Body of pancreas (tissue), 4 donors: ENCODE measurements around the gene TMEM184B. TPM values are rescaled to one million over a fixed set of nuclear protein-coding genes. Genes with fewer than 3 reads are reported as not detected.

Source experiments
- ATAC-seq: fragments of 150-250 bp; one replicate; pipeline ENCODE4 v1.9.1; 2016
- DNase-seq, 4 donors: peaks; one replicate each; pipeline ENCODE4 v3.0.0-alpha.2; 2019
- H3K27ac ChIP-seq, 4 donors: fragments of 200-600 bp; sonication (generic); 1 replicate in 3 of 4; 2 replicates in 1 of 4; pipeline versions ENCODE4 v1.5.1 to v1.6.1; 2016 to 2019; ENCODE audit warnings: mild to moderate bottlenecking in 1 of 4, mixed read lengths in 1 of 4, moderate library complexity in 1 of 4
- H3K27me3 ChIP-seq, 2 donors: fragments of 200-600 bp; sonication (generic); one replicate each; pipeline ENCODE4 v1.6.0; 2016; ENCODE audit warnings: mild to moderate bottlenecking in 1 of 2
- H3K36me3 ChIP-seq, 2 donors: fragments of 200-600 bp; sonication (generic); replicated peaks in 1 of 2; 2 replicates each; pipeline ENCODE4 v1.5.1; 2016; ENCODE audit warnings: low read depth in 2 of 2; ENCODE audit not compliant: insufficient read depth in 1 of 2
- H3K4me1 ChIP-seq: fragments of 200-600 bp; sonication (generic); one replicate; pipeline ENCODE4 v1.6.0; 2016
- H3K4me3 ChIP-seq, 2 donors: fragments of 200-600 bp; sonication (generic); 1 replicate in 1 of 2; 2 replicates in 1 of 2; pipeline ENCODE4 v1.5.1; 2016 to 2019
- H3K9me3 ChIP-seq, 3 donors: fragments of 200-600 bp; sonication (generic); 1 replicate in 2 of 3; 2 replicates in 1 of 3; pipeline ENCODE4 v1.5.1; 2016
- CTCF ChIP-seq, 7 experiments: fragments of 450-650 bp in 4 of 7; fragments of 200-600 bp in 3 of 7; sonication (generic) in 3 of 7; IDR thresholded peaks; one replicate each; pipeline ENCODE4 v1.5.1; 2016 to 2019; ENCODE audit warnings: antibody characterized with exemption in 7 of 7
- POLR2A ChIP-seq, 3 donors: fragments of 450-650 bp; IDR thresholded peaks; one replicate each; pipeline ENCODE4 v1.6.1; 2016; ENCODE audit warnings: antibody characterized with exemption in 3 of 3, mild to moderate bottlenecking in 2 of 3
- WGBS, 2 donors: methylation state at CpG; one replicate each; pipeline ENCODE4 v1.1.5; 2017; 5-methylcytosine and 5-hydroxymethylcytosine counted together
- intact Hi-C: fragments of 100-400 bp; cut with DNase I; formaldehyde crosslinking; loops from one replicate; pipeline ENCODE4 v1.15.1; 2023
- total RNA-seq, 2 donors: library from RNA; depleted of rRNA; stranded (reverse); fragments of >200 nt; gene quantifications; one replicate each; pipeline ENCODE4 v1.1.0, GENCODE V29; 2016

Gene TMEM184B
- total RNA-seq, 2 donors from 2014 or later = 28.7 to 31.4 TPM

- H3K27ac ChIP-seq = no peak overlapping the region
- WGBS, 2 donors = 83 to 90% methylated on average over 9 to 13 of the region's 13 CpGs
- no peak for TF ChIP-seq POLR2A (IDR thresholded peaks at IDR 0.05)
- TF ChIP-seq CTCF (IDR thresholded peaks at IDR 0.05) = no peak
- H3K9me3 ChIP-seq = no peaks in the 10 kb centered on the region
- peaks cover 5 to 13% of the 10 kb centered on the region in 2 donors for H3K36me3 ChIP-seq
- H3K4me3 ChIP-seq = no peak overlapping the region
- H3K4me1 ChIP-seq = no peaks in the 10 kb centered on the region
- DNase-seq (no peak), ATAC-seq (no peak)
- intact Hi-C loops = no loop called here
- no peaks in the 10 kb centered on the region for H3K27me3 ChIP-seq
These were observed 22.0 kb downstream of the TMEM184B start for GRCh38 chr22:38250643-38251340.

GRCh38 chr22:38249803-38250642 lies 22.8 kb downstream of the TMEM184B start:
- Histone ChIP-seq H3K4me1 (no peaks in the 10 kb centered on the region), H3K4me3 (no peak overlapping the region), H3K36me3 (peaks cover 5 to 15% of the 10 kb centered on the region in 2 donors), H3K27me3 (no peaks in the 10 kb centered on the region), H3K27ac (no peak overlapping the region), H3K9me3 (no peaks in the 10 kb centered on the region)
- intact Hi-C loops = no loop called here
- TF ChIP-seq POLR2A (IDR thresholded peaks at IDR 0.05) = no peak
- TF ChIP-seq CTCF (IDR thresholded peaks at IDR 0.05) = no peak
- DNase-seq (no peak), ATAC-seq (no peak)
- 88 to 94% methylated on average over 24 to 25 of the region's 25 CpGs for WGBS, 2 donors

- Histone ChIP-seq H3K9me3 (no peaks in the 10 kb centered on the region), H3K27me3 (no peaks in the 10 kb centered on the region), H3K36me3 (peaks cover 5 to 18% of the 10 kb centered on the region in 2 donors), H3K27ac (no peak overlapping the region), H3K4me3 (no peak overlapping the region), H3K4me1 (no peaks in the 10 kb centered on the region)
- intact Hi-C loops = no loop called here
- no peak for ATAC-seq
- WGBS, 2 donors = 93 to 98% methylated on average over 3 of the region's 3 CpGs
- TF ChIP-seq CTCF (IDR thresholded peaks at IDR 0.05) (no peak), POLR2A (IDR thresholded peaks at IDR 0.05) (no peak)
- DNase-seq = no peak
These were observed 23.5 kb downstream of the TMEM184B start for GRCh38 chr22:38249301-38249700.

- intact Hi-C loops = no loop called here
- Histone ChIP-seq H3K27me3 (no peaks in the 10 kb centered on the region), H3K27ac (no peak overlapping the region), H3K4me3 (no peak overlapping the region), H3K36me3 (peaks cover 5 to 20% of the 10 kb centered on the region in 2 donors), H3K4me1 (no peaks in the 10 kb centered on the region), H3K9me3 (no peaks in the 10 kb centered on the region)
- TF ChIP-seq POLR2A (IDR thresholded peaks at IDR 0.05) (no peak), CTCF (IDR thresholded peaks at IDR 0.05) (no peak)
- DNase-seq = no peak
- 93 to 99% methylated on average over 6 of the region's 6 CpGs for WGBS, 2 donors
- ATAC-seq = no peak
These were observed 24.5 kb downstream of the TMEM184B start for GRCh38 chr22:38248280-38248679.
